ENCODE data around the gene BAHCC1.

BAHCC1 gene

DNA sequence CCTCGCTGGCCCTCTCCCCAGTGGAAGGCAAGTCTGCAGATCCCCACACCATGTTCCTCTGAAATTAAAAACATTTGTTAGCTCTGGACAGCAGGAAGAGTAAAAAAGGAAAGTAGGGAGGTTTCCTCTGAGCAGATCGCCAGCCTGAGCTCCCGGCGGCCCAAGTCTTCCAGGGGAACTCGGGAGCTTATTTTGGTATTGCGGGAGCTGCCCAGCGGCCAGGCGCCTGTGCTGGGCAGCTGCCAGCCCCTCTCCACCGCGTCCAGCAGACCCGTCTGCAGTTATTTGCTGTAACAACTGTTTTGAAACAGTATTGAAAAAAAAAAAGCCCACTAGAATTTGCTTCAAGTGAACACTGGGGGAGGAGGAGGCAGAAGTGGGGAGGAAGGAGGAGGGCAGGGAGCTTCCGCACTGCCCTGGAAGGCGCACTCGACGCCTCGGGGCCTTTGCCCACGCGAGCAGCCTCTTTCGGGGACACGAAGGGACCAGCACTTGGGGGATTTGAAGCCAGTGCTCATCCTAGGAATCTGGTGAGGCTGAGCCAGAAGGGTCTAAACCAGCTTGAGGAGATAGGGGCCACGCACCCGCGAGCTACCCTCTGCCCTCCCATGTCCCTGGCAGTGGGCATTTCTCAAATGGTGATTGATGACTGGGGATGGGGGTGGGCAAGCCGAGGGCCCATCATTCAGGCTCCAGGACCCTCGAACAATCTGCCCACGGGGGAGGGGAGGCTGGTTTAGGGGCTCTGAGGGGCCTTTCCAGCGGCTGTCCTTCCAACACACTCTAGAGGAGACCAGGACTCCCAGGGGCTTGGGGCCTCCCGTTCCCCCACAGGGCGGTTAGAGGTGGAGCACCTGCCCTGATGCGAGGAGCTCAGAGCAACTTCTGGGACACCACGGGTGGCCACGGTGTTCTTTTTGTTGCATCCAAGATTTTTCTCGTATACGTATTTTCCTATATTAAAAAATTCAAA, 3.0 kb upstream of the BAHCC1 start (continued):
- no peak for TF ChIP-seq ZNF501 (tag by site-specific recombination; IDR thresholded peaks at IDR 0.05)
- 0 out of 2 replicates have a peak, but pooled peaks have one; percentile 22 for TF ChIP-seq ZNF600 (tag by site-specific recombination; IDR thresholded peaks at IDR 0.05)
- TF ChIP-seq ZNF391 (tag by site-specific recombination; IDR thresholded peaks at IDR 0.05; ENCODE audit: borderline replicate concordance, low read depth) = 0 out of 2 replicates have a peak, but pooled peaks have one; percentile 20
- peak; percentile 54 for TF ChIP-seq PRDM1 (tag by site-specific recombination; IDR thresholded peaks at IDR 0.05)
- peak; percentile 21; the same call in 1 of the 2 replicates for TF ChIP-seq ZIC2 (tag by site-specific recombination; IDR thresholded peaks at IDR 0.05)
- TF ChIP-seq, protein P1, sequence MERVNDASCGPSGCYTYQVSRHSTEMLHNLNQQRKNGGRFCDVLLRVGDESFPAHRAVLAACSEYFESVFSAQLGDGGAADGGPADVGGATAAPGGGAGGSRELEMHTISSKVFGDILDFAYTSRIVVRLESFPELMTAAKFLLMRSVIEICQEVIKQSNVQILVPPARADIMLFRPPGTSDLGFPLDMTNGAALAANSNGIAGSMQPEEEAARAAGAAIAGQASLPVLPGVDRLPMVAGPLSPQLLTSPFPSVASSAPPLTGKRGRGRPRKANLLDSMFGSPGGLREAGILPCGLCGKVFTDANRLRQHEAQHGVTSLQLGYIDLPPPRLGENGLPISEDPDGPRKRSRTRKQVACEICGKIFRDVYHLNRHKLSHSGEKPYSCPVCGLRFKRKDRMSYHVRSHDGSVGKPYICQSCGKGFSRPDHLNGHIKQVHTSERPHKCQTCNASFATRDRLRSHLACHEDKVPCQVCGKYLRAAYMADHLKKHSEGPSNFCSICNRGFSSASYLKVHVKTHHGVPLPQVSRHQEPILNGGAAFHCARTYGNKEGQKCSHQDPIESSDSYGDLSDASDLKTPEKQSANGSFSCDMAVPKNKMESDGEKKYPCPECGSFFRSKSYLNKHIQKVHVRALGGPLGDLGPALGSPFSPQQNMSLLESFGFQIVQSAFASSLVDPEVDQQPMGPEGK (tag by site-specific recombination; IDR thresholded peaks at IDR 0.05) = peak; percentile 16
- TF ChIP-seq ZBTB8A (tag by site-specific recombination; IDR thresholded peaks at IDR 0.05) = 0 out of 2 replicates have a peak, but pooled peaks have one; percentile 6

DNA sequence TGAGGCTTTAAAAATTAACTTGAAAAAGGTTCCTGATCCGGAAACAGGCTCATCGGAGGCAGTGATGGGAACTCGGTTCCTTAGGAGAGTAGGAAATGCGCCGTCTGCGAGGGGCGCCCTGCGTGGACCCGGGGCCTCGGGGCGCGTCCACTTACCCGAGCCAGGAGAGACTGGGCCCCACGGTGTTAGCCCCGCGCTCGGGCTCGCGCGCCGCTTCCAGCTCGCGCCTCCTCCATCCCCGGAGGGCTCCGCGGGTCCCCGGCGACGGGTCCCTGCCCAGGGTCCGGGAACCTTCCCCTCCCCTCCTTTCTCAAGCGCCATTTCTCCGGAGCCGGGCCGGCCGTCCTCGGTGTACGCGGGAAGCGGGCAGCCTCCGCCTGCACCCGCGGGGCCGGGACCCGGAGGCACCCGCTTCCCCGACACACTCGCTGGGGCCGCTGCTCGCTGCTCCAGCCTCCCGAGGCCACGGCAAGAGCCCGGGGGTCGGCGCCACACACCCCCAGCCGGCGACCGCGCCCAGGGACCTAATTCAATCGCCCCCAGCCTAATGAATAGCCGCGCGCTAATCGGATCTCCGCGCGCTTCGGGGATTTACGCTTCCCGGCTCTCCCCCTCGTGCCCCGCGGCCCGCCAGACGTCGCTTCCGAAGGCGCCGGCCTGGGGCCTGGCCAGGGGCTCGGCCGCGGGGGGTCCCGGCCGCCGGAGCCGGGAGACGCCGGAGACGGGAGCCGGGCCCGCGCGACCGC, 2.2 kb upstream of the BAHCC1 start:
- H3K4me1 ChIP-seq (ENCODE audit: control insufficient read depth, insufficient read depth, low read length) = peaks cover 27% of the 10 kb centered on the region
- no peaks in the 10 kb centered on the region for H3K9me3 ChIP-seq (ENCODE audit: control insufficient read depth, insufficient read depth, low read depth, low read length)
- H3K27ac ChIP-seq (ENCODE audit: extremely low read depth, low read depth, low read length) = peak overlapping the region; percentile 99
- peak overlapping the region; percentile 79 for H3K4me3 ChIP-seq (ENCODE audit: low read depth, low read length)
- peaks cover 0 to 8% of the 10 kb centered on the region in 2 experiments; a peak in 1 of 3 replicates for H3K36me3 ChIP-seq (ENCODE audit: control insufficient read depth in 2 of 2, insufficient read depth in 1 of 2, low read length in 2 of 2)
- POLR2A ChIA-PET = interaction anchor here (0.6 to 6.5 kb wide), 10 partner anchors 11 to 119 kb away, joined by 3 to 85 read pairs (median 6); partner anchors contain the start of genes ACTG1 and SLC38A10
- CTCF ChIA-PET = interaction anchor here (0.7 to 1.8 kb wide), 5 partner anchors 8 to 209 kb away, joined by 3 to 6 read pairs (median 3); no protein-coding TSS in a partner anchor
- TF ChIP-seq ZNF660 (tag by site-specific recombination; IDR thresholded peaks at IDR 0.05) = peak; percentile 66; the same call in 1 of the 2 replicates
- TF ChIP-seq KLF8 (tag by site-specific recombination; IDR thresholded peaks at IDR 0.05) = peak; percentile 28; the same call in 1 of the 2 replicates
- TF ChIP-seq, protein P2, sequence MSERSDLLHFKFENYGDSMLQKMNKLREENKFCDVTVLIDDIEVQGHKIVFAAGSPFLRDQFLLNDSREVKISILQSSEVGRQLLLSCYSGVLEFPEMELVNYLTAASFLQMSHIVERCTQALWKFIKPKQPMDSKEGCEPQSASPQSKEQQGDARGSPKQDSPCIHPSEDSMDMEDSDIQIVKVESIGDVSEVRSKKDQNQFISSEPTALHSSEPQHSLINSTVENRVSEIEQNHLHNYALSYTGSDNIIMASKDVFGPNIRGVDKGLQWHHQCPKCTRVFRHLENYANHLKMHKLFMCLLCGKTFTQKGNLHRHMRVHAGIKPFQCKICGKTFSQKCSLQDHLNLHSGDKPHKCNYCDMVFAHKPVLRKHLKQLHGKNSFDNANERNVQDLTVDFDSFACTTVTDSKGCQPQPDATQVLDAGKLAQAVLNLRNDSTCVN (tag by site-specific recombination; optimal IDR thresholded peaks at IDR 0.05) = peak; percentile 95
- TF ChIP-seq, protein P3, sequence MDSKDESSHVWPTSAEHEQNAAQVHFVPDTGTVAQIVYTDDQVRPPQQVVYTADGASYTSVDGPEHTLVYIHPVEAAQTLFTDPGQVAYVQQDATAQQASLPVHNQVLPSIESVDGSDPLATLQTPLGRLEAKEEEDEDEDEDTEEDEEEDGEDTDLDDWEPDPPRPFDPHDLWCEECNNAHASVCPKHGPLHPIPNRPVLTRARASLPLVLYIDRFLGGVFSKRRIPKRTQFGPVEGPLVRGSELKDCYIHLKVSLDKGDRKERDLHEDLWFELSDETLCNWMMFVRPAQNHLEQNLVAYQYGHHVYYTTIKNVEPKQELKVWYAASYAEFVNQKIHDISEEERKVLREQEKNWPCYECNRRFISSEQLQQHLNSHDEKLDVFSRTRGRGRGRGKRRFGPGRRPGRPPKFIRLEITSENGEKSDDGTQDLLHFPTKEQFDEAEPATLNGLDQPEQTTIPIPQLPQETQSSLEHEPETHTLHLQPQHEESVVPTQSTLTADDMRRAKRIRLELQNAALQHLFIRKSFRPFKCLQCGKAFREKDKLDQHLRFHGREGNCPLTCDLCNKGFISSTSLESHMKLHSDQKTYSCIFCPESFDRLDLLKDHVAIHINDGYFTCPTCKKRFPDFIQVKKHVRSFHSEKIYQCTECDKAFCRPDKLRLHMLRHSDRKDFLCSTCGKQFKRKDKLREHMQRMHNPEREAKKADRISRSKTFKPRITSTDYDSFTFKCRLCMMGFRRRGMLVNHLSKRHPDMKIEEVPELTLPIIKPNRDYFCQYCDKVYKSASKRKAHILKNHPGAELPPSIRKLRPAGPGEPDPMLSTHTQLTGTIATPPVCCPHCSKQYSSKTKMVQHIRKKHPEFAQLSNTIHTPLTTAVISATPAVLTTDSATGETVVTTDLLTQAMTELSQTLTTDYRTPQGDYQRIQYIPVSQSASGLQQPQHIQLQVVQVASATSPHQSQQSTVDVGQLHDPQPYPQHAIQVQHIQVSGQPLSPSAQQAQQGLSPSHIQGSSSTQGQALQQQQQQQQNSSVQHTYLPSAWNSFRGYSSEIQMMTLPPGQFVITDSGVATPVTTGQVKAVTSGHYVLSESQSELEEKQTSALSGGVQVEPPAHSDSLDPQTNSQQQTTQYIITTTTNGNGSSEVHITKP (tag by site-specific recombination; IDR thresholded peaks at IDR 0.05) = peak; percentile 56
- peak; percentile 100 for TF ChIP-seq ZNF837 (tag by site-specific recombination; IDR thresholded peaks at IDR 0.05)
- TF ChIP-seq ZNF274 (IDR thresholded peaks at IDR 0.05; ENCODE audit: low read length) = no peak
- TF ChIP-seq ZNF274 (tag by site-specific recombination; IDR thresholded peaks at IDR 0.05; ENCODE audit: borderline replicate concordance) = no peak
- 0 out of 2 replicates have a peak, but pooled peaks have one; percentile 56 for TF ChIP-seq ZBTB1 (tag by site-specific recombination; IDR thresholded peaks at IDR 0.05)
- TF ChIP-seq, protein P4, sequence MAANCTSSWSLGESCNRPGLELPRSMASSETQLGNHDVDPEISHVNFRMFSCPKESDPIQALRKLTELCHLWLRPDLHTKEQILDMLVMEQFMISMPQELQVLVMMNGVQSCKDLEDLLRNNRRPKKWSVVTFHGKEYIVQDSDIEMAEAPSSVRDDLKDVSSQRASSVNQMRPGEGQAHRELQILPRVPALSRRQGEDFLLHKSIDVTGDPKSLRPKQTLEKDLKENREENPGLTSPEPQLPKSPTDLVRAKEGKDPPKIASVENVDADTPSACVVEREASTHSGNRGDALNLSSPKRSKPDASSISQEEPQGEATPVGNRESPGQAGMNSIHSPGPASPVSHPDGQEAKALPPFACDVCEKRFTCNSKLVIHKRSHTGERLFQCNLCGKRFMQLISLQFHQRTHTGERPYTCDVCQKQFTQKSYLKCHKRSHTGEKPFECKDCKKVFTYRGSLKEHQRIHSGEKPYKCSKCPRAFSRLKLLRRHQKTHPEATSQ (tag by site-specific recombination; IDR thresholded peaks at IDR 0.05) = 0 out of 2 replicates have a peak, but pooled peaks have one; percentile 61
- no peak for TF ChIP-seq ZNF658 (tag by site-specific recombination; IDR thresholded peaks at IDR 0.05)
- TF ChIP-seq ZNF624 (tag by site-specific recombination; IDR thresholded peaks at IDR 0.05) = peak; percentile 92; the same call in 1 of the 2 replicates
- no peak for TF ChIP-seq ZNF292 (tag by site-specific recombination; IDR thresholded peaks at IDR 0.05; ENCODE audit: borderline replicate concordance, low read depth)
- TF ChIP-seq ZNF600 (tag by site-specific recombination; IDR thresholded peaks at IDR 0.05) = peak; percentile 53; the same call in 1 of the 2 replicates
- TF ChIP-seq ZNF214 (tag by site-specific recombination; IDR thresholded peaks at IDR 0.05; ENCODE audit: borderline replicate concordance) = no peak
- peak; percentile 73; the same call in 1 of the 2 replicates for TF ChIP-seq ZNF394 (tag by site-specific recombination; IDR thresholded peaks at IDR 0.05; ENCODE audit: borderline replicate concordance)
- TF ChIP-seq ZNF121 (tag by site-specific recombination; IDR thresholded peaks at IDR 0.05) = 0 out of 2 replicates have a peak, but pooled peaks have one; percentile 26
- 0 out of 2 replicates have a peak, but pooled peaks have one; percentile 7 for TF ChIP-seq ZNF629 (tag by site-specific recombination; IDR thresholded peaks at IDR 0.05)
- 0 out of 2 replicates have a peak, but pooled peaks have one; percentile 14 for TF ChIP-seq ZNF146 (tag by site-specific recombination; IDR thresholded peaks at IDR 0.05)
- peak; percentile 99 for TF ChIP-seq ZBTB48 (tag by site-specific recombination; IDR thresholded peaks at IDR 0.05)

Measured in HEK293 (cell line).